HG02642 (cell line): ENCODE results near the gene SEL1L2.

ENCODE experiments used
- ATAC-seq: cut with Tn5 transposase; IDR thresholded peaks from one replicate; pipeline ENCODE4 v1.9.1; 2021; ENCODE audit warnings: mild to moderate bottlenecking; ENCODE audit not compliant: unreplicated experiment, poor library complexity

Gene SEL1L2

DNA sequence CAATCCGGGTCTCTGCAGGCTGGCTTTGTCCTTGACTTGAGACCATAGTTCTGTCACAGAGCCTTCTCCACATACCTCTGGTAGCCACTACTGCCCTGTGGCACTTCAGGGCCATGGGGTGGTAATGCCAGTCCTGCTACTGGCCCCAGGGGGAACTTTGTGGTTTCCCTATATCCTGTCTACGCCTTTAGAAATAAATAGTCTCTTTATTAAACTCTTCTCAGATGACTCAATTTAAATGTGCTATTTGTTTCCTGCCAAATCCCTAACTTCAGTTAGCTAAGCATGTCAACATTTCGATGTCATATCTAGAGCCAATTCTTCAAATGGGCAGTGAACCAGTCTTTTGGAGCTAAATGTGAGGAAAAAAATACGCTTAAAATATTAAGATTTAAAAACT lies 60.1 kb downstream of the SEL1L2 start:
- no peak for ATAC-seq

DNA sequence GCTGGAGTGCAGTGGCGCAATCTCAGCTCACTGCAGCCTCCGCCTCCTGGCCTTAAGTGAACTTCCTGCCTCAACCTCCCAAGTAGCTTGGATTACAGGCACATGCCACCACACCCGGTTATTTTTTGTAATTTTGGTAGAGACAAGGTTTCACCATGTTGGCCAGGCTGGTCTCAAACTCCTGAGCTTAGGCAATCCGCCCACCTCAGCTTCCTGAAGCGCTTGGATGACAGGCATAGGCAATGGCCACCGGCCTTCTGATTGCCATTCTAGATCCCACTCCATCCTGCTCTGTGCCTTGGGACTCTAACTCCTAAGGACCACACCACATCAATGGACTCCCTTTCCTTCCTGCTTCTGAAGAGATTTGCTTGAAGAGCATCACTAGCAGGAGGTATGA lies 60.6 kb downstream of the SEL1L2 start:
- no peak for ATAC-seq

DNA sequence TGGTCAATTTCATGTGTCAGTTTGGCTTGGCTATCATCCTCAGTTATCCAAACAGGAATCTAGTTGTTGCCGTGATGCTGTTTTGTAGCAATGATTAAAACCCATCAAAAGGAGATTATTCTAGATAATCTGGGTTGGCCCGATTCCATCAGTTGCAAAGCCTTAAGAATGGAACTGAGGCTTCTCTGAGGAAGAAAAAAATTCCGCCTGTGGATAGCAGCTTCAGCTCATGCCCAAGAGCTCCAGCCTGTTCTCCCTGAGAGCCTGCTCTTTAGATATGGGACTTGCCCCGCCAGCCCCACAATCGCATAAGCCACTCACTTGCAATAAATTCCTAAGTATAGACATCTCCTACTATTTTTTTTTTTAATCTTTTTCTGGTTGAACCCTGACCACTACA lies 61.5 kb downstream of the SEL1L2 start:
- ATAC-seq: no peak

DNA sequence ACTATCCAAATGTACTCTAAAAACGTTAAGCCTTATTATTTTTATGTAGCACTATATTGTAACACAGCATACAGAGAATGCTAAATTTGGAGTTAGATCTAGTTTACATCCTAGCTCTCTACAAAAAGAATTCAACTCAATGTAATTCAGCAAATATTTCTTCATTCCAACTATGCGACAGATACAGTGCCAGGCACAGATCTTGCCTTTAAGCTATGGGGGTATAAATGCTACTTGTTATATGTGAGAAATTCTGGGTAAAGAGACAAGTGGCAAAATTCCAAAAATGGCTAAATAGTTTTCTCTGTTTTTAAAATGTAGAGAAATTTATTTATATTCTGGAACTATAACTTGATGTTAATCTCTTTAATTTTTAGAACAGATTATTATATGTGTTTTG lies 63.2 kb downstream of the SEL1L2 start:
- ATAC-seq: no peak

DNA sequence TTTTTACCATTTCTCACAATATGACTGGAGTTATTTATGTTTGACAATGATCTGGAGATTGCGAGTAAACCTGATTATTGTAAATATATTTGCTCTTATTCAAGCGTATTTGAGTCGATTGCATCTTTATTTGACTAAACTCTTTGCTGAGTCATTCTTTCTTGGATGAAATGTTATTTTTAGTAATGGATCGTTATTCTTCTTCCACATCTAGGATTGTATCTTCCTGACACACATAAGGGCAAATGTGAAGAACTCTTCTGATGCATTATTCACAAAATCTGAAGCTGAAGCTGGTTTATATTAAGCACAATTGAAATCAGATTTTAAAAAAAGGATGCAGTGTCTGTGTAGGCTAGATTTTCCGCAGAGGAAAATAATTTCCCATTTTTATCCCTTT lies 68.2 kb downstream of the SEL1L2 start:
- ATAC-seq: no peak

DNA sequence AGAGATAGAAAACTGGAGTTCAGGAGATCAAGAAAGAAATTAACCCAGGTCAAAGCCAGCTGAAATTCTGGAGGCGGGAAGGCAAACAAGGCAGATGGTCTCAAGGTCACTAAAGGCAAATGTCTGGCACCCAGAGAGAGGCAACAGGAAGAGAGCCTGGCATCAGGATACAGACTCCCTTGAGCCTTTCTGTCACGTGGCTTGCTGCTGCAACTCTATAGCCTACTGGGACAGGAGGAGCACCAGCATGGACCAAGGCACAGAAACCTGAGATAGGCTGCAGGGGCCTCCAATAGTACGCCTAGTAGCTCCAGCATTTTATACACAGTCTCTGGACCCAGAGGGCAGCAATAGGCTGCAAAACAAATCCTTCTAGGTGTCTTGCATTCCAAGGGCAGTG lies 75.1 kb downstream of the SEL1L2 start:
- ATAC-seq: no peak

DNA sequence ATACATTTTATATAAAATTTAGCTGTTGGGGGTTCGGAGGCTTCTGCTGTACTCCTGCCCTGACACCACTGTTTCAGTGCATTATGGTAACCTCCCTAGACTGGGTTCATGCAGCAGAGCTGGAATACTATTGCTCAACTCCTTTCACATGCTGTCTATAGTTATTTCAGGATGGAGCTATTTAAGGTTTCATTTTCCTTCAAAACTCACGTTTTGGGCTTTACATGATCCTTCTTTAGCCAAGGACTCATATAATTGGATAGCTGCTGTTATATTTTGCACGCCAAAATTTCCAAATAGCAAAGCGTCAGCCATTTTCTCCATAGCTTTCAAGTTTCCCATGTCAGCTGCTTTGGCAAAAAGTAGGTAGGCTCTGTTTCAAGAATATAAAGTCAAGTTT lies 76.8 kb downstream of the SEL1L2 start:
- no peak for ATAC-seq

DNA sequence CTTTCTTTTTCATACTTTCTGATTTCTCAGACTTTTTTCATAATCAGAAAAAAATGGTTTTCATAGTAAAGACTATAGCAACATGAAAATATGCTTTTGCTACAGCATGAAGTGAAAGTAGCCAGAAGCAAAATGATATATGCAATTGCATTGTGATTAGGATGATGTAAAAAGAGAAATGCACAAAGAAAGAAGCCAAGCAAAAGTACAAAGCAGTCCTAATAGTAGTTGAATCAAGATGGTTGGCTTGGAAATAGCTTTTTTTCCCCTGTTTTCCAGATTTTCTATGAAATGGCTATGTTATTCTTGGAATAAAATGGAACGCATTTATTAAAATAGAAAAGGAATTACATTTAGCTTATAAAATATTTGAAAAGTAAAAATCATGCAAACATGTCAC lies 77.3 kb downstream of the SEL1L2 start:
- ATAC-seq: no peak

DNA sequence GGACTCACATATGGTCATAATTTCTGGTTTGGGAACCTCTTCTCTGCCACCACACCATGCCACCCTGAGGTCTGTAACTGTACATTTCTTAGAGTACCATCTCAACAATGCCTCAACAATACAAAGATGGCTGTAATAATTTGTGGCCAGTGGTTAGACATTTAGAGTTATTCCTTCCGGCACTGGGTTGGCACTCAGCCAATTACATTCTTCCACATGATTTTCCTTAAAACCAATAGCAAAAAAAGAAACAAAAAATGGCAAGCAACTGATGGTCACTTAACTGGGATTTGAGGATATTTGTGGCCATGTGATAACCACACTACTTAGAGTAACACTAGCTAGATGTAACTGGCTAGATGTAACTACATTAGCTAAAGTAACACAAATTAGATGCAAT lies 79.9 kb downstream of the SEL1L2 start:
- ATAC-seq: no peak

DNA sequence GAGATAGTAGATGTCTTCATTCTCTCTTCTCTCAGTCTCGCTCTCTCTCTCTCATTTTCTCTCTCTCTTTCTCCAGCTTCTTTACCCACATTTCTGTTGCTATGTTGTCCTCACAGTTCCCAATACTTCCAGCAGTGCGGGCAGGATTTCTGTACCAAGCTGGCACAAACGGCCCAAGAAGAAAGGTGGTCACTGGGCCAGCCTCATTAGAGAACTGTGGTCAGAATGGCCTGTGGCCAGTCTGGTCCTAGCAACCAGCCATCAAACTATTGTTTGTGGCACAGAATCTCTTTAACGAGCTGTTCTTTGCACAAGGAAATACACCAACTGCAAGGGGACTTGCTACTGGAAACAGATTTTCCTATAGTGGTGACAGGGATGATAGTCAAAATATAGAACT lies 81.3 kb downstream of the SEL1L2 start:
- ATAC-seq: no peak

DNA sequence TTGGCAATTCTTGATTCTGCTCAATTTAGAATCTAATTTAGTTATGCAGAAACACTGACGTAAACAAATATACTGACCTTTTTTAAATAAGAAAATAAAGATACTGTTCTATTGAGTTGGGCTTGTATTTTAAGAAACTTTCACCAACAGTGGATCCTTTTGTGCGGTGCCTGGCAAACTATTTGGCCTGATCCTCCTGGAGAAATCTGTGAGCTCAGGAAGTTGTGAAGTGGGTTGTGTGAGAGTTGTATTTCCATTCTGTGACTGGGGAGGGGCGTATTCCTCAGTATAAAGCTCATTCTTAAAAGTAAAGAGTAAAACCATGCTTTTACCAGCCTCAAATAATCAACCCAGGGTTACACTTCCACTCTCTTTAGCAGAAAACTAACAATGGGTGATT lies 85.6 kb downstream of the SEL1L2 start:
- ATAC-seq: no peak

DNA sequence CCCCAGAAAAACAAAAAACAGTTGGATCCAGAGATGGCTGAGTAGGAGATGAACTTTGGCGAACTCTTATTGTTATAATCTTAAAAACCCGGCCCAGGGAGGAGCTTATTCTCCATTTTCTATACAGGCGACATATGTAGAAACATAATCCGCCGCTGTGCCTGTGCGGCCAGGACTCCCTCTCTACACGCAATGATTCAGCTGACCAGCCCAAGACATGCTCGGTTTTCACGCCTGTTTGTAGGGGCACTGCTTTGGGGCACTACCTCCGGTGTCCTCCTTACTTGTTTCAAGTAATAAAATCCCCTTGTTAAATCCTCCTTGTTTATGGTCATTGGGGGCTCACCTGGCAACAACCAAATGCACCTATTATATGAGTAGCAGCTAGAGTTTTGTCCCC lies 89.9 kb downstream of the SEL1L2 start:
- ATAC-seq: no peak

DNA sequence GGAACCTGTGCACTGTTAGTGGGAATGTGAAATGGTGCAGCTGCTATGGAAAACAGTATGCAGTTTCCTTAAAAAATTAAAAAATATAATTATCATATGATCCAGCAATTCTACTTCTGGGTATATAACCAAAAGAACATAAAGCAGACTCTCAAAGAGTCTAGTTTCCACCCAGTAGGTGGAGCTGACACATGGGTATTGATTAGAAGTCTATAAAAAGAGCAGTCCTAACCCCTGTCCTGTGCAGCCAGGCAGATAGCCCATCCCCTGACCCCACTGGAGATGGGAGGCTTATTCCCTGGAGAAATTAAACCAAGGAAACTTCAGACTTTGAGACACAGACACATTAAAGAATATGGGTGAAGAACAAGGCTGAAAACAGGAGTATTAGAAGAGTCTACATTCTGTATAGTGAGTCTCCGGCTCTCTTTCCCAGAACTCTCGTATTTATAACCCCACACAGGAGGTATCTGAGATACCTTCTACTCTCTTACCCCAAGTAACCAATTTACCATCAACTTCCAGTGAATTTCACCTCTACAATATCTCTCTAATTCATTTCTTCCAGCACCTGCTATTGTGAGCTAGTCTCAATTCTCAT lies 92.3 kb downstream of the SEL1L2 start:
- no peak for ATAC-seq

DNA sequence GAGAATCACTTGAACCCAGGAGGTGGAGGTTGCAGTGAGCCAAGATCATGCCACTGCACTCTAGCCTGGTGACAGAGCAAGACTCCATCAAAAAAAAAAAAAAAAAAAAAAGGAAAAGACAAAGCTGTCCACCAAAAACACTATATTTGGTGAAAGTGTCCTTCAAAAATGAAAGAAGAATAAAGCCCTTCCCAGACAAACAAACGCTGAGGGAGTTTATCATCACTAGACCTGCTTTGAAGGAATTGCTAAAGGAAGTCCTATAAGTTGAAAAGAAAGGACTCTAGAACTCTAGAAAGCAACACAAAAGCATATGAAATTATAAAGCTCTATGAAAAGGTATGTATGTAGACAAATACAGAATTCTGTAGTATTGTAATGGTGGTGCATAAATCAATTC lies 98.8 kb downstream of the SEL1L2 start:
- ATAC-seq: no peak

DNA sequence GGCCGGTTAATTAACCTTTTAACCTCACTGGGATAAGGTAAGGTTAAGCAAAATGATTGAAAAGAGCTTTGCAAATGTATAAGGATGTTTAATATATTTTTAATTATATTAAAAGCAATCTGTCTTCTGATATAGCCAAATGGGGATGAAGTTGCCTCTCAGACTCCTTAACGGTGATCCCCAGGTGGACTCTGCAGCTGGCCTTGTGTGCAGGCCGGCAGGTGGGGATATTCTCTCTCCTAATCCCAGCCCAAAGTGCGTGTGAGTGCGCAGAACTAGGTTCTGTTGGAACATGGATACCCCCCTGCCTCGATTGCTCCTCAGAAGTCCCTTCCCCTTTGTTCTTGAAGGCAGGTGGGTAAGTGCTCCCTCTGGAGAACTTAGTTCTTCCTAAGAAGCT lies 105.6 kb downstream of the SEL1L2 start:
- ATAC-seq: no peak

DNA sequence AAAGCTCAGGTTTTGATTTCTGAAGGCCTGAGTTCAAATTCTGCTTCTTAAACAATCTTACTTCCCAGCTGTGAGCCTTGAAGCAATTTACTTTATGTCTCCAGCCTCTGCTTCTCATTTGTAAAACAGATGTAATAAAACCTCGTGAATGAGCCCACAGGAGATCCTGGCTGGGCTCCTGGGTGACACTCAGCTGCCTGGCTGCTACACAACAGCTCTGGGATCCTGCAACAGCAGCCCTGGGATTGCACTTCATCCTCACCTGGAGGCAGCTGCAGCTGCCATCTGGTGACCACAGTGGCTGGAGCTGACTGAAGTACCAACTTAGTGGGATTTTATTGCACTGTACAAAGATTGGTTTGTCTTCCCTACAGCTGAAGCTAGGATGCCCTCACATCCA lies 107.0 kb downstream of the SEL1L2 start:
- ATAC-seq: no peak

DNA sequence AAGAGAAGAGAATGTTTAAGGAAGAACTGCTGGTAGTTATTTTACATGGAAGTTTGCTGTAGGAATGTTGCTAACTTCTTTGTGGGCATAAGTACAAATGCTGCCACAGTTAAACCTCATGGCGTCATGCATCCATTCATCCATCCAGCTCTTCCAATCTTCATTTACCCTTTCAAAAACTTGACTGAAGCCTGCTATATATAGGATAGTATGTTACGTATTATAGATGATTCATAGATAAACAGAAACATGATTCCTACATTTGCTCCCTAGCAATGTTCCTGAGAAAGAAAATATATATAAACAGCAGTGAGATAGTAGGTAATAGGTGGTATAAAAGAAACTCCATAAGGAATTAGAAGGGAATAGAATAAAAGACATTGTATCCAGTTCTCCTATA lies 111.8 kb downstream of the SEL1L2 start:
- no peak for ATAC-seq

DNA sequence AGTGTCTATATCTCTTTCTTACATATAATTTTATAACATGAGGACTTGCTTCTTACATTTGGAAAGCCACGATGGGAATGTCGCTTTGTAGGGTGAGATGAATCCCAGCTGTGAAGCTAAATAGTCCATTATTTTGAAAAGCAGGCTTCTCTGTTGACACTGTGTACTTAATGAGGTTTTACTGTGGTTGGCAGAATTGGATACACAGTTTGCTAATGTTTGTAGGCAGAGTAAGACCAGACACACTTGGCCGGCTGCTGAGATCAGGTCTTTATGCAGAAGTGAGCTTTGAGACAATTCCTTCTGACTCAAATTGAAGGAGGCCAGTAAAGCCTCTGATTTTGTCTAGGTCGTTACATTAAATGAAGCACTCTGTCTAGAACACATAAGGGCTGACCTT lies 112.6 kb downstream of the SEL1L2 start:
- no peak for ATAC-seq

DNA sequence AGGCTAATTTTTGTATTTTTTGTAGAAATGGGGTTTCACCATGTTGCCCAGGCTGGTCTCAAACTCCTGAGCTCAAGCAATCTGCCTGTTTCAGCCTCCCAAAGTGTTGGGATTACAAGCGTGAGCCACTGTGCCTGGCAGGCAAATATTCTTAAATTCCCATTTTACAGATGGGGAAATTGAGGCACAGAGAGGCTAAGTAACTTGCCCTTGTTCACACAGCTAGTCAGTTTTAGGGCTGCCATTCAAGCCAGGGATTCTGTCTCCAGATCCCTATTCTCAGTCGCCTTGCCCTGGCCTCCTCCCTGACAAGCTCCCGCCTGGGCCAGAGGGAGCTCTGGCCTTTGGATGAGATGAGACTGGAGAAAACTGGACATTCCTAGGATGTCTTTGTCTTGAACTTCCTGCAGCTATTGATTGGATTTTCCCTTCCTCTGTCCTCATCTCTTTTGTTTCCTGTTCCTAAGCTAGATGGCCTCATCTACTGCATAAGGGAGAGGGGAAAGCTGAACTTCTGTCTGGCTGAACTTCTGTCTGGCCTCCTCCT lies 115.1 kb downstream of the SEL1L2 start:
- ATAC-seq: no peak

DNA sequence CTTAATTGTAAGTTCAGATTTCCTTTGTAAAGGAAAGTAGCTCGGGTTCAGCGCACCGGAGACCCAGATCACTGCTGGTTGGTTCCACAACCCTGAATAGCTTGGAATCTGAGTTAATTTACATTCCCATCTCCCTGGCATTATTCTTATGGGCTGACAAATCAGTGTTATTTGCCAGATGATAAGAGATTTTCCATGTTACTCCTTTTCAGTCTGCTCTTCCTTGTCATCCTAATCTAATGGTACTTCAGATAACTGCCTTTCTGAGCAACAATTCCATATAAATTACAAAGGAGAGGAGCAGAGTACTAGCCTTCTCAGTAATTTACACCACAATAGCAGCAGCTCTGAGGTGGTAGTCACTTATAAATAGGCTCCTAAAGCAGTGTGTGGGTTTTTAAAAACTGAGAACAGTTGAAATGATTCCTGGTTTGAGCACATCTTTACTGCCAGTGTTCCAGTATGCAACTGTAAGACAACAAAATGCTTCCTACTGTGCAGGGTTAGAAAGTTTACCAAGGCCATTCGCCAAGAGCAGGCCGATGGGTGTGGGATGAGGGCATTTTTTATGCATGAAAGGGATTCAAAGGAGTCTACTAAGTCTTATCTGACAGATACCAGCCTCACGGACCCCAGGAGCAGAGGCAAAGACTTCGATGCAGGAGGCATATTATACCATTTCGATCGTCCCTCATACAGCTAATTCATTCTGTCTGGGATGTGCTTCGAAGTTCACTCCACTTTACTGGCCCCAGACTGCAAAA lies 115.8 kb downstream of the SEL1L2 start:
- no peak for ATAC-seq

DNA sequence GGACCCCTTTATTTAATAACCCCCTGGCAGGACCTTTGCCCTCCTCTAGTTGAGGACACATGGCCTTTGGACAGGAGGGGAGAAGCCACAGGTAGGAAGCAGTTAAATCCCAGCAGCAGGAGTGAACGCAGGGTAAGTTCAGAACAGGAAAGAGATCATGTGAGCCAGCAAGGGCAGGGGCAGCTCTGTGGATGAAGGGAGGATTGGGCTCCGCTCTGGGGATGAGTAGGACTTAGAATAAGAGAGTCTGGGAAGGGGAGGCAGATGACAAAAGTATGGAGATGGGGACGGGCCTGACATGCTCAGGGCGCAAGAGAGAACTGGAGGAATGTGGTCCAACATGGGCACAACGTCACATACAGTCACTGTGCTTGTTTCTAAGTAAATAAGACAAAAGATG lies 116.6 kb downstream of the SEL1L2 start:
- no peak for ATAC-seq

DNA sequence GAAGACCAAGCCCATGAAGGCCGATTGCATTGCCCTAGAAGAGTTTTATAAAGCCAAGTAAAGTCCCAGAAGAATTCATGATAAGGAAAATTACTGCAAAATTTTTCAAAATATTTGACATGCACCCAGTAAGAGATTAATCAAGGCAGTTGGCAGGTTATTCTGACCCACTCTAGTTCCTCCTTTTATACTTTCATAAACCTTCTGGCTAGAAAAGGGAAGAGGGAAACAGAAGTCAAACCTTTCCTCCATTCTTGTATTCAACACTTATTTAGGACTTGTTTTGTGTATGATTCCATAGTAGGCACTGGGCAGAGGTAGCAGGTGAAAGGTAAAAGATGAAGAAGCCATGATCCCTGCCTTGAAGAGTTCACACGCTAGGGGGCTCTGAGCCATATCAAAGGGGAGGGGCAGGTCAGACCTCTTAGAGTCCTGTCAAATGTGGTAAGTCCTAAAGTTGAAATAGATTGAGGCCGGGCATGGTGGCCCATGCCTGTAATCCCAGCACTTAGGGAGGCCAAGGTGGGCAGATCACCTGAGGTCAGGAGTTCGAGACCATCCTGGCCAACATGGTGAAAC lies 120.2 kb downstream of the SEL1L2 start:
- ATAC-seq: no peak
